Measurements from ENCODE around the gene PDZD2.

The PDZD2 gene

GRCh38 chr5:31776976-31777651, 138.2 kb downstream of the PDZD2 start:
- no peak for DNase-seq

DNA sequence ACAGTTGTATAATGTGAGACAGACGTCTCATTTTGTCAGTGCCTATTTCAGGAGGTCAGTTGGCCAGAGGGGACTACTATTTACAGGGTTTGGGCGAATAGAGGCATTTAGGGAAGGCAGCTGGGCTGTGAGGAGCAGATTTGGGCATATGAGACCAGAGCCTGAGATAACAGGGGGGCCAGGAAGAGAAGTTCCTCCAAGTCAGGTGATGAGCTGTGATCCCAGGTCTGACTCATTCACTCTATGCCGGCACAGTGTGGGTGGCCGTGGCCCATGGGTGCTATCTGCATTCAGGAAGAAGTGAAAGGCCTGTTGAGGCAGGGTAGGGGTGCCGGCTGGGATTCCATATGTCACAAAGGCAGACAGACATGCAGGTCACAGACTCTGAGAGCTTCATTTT, 142.8 kb downstream of the PDZD2 start:
- no peak for DNase-seq

- DNase-seq: no peak
Observed at GRCh38 chr5:31783086-31783645, 144.2 kb downstream of the PDZD2 start.

DNA sequence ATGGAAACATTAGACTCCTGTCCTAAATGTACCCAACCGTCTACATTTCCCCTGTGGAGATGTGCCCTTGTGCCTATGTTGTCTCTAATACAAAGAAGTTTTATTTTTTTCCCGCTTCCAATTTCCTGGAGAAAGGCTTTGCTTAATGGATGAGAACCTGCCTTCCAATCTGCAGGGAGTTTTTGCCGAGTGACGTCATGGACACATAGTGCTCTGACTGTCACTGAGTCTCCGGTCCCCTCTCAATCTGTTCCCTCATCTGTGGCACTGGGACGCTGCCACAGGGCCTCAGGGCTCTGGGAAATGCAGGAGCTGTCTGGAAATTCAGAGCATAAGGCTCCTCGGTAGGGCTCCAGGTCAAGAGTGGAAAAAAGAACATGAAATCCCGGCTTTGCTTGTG, 144.8 kb downstream of the PDZD2 start:
- no peak for DNase-seq

GRCh38 chr5:31786090-31786631, 147.2 kb downstream of the PDZD2 start:
- DNase-seq: no peak

GRCh38 chr5:31794009-31794408, 155.1 kb downstream of the PDZD2 start:
- DNase-seq: no peak

GRCh38 chr5:31798168-31798567, 159.2 kb downstream of the PDZD2 start:
- DNase-seq: no peak

GRCh38 chr5:31800351-31800750, 161.4 kb downstream of the PDZD2 start:
- no peak for DNase-seq

DNA sequence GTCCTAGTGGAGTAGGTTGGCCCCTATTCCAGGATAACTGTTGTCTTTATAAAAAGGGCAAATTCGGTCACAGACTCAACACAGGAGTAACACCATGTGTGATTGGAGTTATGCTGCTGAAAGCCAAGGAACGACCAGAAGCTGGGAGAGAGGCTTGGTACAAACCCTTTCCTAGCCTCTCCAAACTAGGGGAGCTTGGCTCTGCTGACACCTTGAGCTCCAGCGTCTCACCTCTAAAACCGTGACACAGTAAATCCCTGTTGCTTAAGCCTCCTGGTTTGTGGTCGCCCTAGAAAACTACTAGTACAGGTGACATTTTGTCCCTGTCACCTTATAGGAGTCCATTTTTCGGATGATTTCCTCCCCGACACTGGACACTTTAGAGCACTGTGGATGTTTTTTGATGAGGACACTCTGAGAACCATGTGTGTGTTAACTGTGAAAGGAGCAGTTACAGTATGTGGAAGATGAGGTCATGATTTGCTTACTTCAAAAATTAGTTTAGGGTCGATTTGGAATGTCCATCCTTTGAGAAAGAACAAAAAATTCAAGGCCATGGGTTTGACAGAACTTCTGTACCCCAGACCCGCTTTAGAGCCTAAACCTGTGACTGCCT, 167.0 kb downstream of the PDZD2 start:
- DNase-seq: no peak

GRCh38 chr5:31806561-31806960, 167.6 kb downstream of the PDZD2 start:
- no peak for DNase-seq

DNA sequence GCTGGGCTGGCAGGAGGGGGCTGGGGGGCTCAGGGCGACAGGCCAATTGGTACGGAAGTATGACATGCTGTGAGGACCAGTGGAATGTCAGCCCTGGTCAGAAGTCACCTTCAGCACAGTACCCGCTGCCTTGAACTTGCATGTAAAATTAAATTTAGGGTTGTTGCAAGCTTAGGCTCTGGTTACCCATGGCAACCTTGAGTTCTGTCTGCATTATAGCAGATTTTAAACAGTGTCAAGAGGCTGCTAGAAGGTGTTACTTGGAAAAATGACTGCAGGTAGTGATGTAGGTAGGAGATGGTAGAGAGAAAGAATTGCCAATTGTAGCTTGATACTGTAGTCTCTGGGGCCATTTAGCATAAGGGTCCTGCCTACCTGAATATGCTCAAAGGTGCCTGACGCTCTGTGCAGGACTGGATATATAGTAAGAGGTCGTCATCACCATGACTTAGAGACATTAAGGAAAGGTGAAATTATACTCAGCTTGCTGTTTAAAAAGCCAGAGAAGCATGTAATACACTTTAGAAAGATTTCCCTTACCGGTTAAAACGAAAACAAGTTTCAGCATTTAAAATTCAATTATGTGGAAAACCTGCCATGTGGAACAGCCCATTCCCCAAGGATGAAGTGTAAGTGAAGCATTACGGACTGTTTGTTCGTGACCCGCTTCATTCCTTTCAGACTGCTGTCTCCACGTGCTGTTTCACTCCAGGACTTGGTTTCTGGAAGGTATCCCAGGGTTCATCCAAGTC, 169.0 kb downstream of the PDZD2 start:
- no peak for DNase-seq

- DNase-seq: no peak
Observed at GRCh38 chr5:31809050-31809870, 170.3 kb downstream of the PDZD2 start.

DNA sequence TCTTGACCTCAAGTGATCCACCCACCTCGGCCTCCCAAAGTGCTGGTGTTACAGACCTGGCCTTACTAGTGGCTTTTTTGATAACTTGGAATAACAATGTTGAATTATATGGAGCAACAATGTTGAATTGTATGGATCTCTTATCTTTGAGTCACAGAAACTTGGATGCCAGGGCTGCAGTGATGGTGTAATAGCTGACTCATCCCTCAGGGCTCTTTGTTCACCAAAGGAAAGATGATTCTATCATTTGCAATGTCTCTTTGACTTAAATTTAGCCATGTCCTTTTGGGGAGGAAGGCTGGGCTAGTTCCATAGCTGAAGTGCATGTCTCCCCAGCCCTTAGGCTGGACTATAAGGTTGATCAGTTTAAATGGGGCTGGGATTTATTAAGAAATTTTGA, 172.3 kb downstream of the PDZD2 start:
- no peak for DNase-seq

- no peak for DNase-seq
Observed at GRCh38 chr5:31815376-31815775, 176.4 kb downstream of the PDZD2 start.

- DNase-seq: no peak
Observed at GRCh38 chr5:31819926-31820516, 181.1 kb downstream of the PDZD2 start.

DNA sequence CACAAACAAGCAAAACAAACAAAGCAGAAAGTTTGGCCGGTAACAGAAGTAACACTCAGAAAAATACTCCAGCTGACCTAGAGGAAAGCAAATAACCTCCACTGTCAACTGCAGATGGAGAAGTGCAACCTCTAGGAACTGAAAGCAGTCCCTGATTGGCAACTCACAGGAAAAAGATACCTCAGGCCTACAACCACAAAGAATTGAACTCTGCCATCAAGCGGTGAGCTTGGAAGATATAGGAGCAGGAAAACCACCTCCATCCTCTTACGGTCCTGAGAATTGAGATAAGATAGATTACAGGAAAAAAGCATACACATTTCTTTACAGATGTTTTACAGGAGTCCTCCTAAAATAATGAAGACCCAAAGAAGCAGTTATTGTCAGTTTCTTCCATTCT, 184.5 kb downstream of the PDZD2 start:
- no peak for DNase-seq

GRCh38 chr5:31824869-31825517, 186.1 kb downstream of the PDZD2 start:
- DNase-seq: no peak

DNA sequence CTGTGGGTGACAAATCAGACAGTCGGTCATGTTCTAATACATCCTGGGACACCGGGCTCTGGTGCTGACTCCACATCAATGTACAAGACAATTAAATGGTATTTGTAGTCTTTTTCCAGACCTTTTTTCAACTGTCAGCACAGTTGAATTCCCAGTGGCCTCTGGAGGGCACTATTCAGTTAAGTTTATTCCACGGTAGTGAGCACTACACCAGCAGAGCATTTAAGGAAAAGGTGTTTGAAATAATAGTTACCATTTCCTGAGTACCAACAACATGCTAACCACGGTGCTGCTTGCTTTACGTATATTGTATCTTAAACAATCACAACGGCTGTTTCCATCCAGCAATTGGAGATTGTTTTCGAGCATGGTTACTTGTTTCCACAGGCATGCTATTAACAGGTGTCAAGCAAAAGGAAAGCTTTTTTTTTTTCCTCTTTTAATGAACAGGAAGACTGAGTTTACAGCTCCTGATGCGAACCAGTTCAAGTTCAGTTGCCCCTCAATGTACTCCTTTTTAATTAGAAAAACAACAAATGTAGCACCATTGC, 186.7 kb downstream of the PDZD2 start:
- no peak for DNase-seq

DNA sequence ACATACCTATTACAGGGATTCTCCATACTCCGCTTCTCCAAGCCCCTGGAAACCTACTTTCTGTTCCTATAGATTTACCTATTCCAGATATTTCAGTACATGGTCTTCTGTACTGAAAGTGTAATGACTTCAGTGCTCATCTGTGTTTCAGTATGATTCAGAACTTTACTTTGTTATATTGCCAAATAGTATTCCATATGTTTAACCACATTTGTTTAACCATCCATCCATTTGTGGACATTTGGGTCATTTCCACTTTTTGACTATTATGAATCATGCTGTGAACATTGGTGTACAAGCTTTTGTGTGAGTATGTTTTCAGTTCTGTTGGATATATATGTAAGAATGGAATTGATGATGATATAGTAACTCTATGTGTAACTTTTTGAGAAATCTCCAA, 188.9 kb downstream of the PDZD2 start:
- no peak for DNase-seq

- no peak for DNase-seq
Observed at GRCh38 chr5:31832966-31833365, 194.0 kb downstream of the PDZD2 start.

- no peak for DNase-seq
Observed at GRCh38 chr5:31833710-31834109, 194.8 kb downstream of the PDZD2 start.

All from cortex of kidney (tissue), 1 donor.